ENCODE results near the gene RRP1. TPM values are rescaled to one million over a fixed set of nuclear protein-coding genes. Genes with fewer than 3 reads are reported as not detected.

RRP1 gene
- total RNA-seq, 1 experiment from 2014 or later = 43.5 TPM

DNA sequence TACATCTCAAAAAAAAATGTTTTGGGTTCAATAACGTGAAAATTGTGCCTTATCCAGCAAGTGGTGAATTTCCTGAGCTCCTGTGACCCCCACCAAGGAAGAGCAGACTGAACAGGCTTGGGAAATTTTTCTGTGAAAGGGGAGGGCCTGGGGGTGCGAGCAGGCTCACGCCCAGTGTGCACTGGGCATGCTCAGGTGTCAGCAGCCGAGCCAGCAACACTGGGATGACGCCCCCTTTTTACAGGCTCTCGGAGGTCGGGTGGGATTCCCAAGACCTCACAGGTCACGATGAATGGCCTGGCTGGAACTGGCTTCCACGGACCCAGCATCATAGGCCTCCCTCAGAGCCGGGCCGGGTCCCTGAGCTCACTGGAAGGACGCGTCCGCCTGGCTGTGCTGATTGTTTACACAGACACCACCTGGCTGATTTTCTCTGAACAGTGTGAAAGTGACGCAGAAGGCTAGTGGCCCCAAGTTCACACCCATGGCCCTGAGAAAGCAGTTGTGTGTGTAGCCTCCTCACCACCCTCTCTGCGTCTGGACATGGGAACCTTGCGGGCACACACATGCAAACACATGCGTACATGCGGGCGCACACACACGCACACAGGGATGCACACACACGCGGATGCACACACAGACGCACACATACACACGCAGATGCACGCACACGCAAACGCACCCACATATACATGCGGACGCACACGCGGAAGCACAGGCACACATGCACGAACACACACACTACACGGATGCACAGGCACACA is 22.5 kb upstream of the RRP1 start:
- peaks cover 3% of the 10 kb centered on the region; the same call in 1 of the 2 replicates for H3K36me3 ChIP-seq (replicated peaks; ENCODE audit: control insufficient read depth, insufficient read depth, low read length)
- H3K27me3 ChIP-seq (ENCODE audit: control insufficient read depth, insufficient read depth, low read length) = no peaks in the 10 kb centered on the region
- no peak overlapping the region for H3K4me3 ChIP-seq (ENCODE audit: insufficient read depth, low read depth, low read length)
- no peak for DNase-seq

DNA sequence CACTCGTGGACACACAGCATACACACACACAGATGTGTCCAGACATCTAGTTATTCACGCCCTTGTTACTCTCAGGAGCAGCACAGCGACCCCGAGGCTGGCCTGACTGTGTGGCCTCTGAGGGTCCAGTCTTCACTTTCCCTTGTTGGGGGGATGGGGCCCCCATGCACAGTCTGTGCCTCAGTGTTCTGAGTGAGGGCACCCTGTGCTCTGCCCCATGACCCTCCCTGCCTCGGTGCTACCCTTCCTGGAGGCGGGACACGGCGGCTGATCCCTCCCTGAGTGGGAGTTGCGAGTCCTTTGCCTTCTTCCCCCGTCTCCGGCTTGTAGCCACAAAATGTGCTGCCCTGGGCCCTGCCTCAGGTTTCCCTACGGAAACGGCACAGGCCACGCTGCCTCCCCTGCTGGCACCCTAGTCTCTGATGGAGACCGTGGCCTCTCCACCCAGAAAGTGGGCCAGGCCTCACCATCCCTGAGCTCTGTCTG is 21.8 kb upstream of the RRP1 start:
- peak; percentile 45 for DNase-seq
- Histone ChIP-seq H3K36me3 (replicated peaks; ENCODE audit: control insufficient read depth, insufficient read depth, low read length) (no peaks in the 10 kb centered on the region; the same call in 1 of the 2 replicates), H3K4me3 (ENCODE audit: insufficient read depth, low read depth, low read length) (no peak overlapping the region), H3K27me3 (ENCODE audit: control insufficient read depth, insufficient read depth, low read length) (no peaks in the 10 kb centered on the region)

DNA sequence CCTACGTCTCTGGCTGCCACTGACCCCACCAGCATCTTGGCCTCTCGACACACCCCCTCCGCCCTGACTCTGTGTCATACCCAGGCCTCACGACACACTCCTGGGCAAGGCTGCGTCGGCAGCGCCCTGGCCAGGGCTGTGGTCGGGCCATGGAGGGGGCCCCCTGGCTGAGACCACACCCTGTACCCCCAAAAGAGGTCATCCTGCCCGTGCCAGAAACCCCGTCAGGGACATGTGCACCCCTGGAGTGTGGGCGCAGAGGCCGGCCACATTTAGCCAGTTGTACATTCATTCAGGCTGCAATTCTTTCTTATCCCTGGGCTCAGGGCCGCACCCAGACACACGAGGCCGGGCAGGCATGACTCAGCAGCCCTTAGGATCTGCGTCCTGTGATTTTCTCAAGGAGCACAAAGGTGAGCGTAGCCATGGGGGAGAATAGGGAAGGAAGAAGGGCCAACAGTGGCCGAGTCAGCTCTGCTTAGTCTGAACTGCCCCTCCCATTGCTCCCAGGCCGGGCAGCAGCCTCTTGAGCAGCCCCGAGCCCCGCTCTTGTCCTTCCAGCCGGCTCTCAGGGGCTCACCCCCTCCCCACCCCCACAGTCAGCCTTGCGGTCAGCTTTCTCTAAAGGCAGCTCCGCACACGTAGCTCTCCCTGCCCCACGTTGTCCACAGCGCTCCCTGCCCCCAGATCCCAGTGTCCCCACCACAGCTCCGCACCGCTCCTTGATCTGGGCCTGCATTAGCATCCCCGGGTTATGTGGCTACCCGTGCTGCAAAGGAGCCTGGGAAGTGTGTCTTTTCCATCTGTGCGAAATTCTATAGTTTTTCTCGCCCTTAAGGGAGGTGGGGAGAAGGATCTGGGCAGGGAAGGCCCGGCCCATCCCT is 21.2 kb upstream of the RRP1 start:
- Histone ChIP-seq H3K27me3 (ENCODE audit: control insufficient read depth, insufficient read depth, low read length) (no peaks in the 10 kb centered on the region), H3K36me3 (replicated peaks; ENCODE audit: control insufficient read depth, insufficient read depth, low read length) (peaks cover 1% of the 10 kb centered on the region), H3K4me3 (ENCODE audit: insufficient read depth, low read depth, low read length) (no peak overlapping the region)
- DNase-seq = peak; percentile 78

DNA sequence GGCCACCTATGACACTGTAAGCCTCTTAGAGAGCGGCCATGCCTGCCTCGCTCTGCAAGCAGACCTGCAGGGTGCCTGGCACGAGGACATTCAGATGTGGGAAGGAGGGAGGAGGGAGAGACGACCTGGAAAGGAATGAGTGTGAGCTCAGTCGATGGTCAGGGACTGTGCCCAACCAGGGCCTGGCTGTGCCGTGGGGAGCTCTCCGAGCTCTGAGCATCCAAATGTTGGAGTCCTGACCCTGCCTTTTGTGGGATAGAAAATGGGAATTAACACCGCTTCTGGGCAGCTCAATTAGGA is 20.6 kb upstream of the RRP1 start:
- Histone ChIP-seq H3K36me3 (replicated peaks; ENCODE audit: control insufficient read depth, insufficient read depth, low read length) (peaks cover 1% of the 10 kb centered on the region), H3K27me3 (ENCODE audit: control insufficient read depth, insufficient read depth, low read length) (no peaks in the 10 kb centered on the region), H3K4me3 (ENCODE audit: insufficient read depth, low read depth, low read length) (no peak overlapping the region)
- peak; percentile 60 for DNase-seq

- Histone ChIP-seq H3K4me3 (ENCODE audit: insufficient read depth, low read depth, low read length) (no peak overlapping the region), H3K36me3 (replicated peaks; ENCODE audit: control insufficient read depth, insufficient read depth, low read length) (peaks cover 2% of the 10 kb centered on the region), H3K27me3 (ENCODE audit: control insufficient read depth, insufficient read depth, low read length) (no peaks in the 10 kb centered on the region)
- DNase-seq = no peak
Observed at GRCh38 chr21:43769325-43769958, 19.9 kb upstream of the RRP1 start.

DNA sequence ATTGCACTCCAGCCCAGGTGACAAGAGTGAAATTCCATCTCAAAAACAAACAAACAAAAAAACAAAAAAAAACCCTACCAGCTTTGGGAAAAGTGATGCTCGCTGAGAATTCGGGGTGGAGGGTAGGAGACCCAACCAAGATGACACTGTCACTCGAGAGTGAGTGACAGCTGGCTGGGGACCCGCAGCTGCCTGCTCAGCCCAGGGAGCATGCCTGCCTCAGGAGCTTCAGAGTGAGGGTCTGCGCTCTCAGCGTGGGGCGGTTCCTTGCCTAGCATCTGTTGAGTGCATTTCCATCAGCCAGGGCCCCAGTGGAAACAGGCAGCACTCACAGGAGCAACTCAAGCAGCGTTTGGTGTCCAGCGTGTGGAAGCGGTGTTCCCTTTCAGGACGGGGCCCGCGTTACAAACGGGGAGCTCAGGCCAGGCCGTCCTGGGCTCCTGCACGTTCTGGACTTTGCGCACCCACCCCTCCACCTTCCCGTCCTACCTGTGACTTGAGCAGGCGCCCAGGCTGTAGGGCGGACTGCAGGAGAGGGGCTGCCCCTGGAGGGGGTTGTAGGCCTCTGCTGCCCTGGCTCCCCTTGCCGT is 19.2 kb upstream of the RRP1 start:
- H3K27me3 ChIP-seq (ENCODE audit: control insufficient read depth, insufficient read depth, low read length) = no peaks in the 10 kb centered on the region
- H3K4me3 ChIP-seq (ENCODE audit: insufficient read depth, low read depth, low read length) = no peak overlapping the region

DNA sequence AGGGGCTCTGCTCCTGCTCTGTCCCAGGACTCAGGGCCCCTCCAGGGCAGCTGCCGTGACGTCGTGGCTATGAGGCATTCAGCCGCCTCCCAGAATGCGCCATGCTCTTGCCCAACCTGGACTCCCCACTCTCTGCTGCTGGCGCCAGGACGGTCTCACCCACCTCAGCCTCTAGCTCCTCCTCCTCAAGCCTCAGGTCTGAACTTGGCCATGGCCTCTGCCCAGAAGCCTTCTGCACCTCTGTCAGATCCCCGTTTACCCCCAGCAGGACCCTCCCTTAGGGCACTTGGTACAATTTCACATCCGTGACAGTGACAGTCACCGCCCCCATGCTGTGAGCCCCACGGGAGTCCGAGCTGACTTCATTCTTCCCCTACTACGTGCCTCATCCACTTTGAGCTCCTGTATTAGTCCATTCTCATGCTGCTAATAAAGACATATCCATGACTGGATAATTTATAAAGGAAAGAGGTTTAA is 18.1 kb upstream of the RRP1 start:
- peak; percentile 50 for DNase-seq
- no peak overlapping the region for H3K4me3 ChIP-seq (ENCODE audit: insufficient read depth, low read depth, low read length)
- no peaks in the 10 kb centered on the region for H3K27me3 ChIP-seq (ENCODE audit: control insufficient read depth, insufficient read depth, low read length)
- H3K36me3 ChIP-seq (replicated peaks; ENCODE audit: control insufficient read depth, insufficient read depth, low read length) = peaks cover 5% of the 10 kb centered on the region

More for the DNA sequence above, 19.2 kb upstream of the RRP1 start:
- peaks cover 5% of the 10 kb centered on the region for H3K36me3 ChIP-seq (replicated peaks; ENCODE audit: control insufficient read depth, insufficient read depth, low read length)
- DNase-seq = peak; percentile 46

DNA sequence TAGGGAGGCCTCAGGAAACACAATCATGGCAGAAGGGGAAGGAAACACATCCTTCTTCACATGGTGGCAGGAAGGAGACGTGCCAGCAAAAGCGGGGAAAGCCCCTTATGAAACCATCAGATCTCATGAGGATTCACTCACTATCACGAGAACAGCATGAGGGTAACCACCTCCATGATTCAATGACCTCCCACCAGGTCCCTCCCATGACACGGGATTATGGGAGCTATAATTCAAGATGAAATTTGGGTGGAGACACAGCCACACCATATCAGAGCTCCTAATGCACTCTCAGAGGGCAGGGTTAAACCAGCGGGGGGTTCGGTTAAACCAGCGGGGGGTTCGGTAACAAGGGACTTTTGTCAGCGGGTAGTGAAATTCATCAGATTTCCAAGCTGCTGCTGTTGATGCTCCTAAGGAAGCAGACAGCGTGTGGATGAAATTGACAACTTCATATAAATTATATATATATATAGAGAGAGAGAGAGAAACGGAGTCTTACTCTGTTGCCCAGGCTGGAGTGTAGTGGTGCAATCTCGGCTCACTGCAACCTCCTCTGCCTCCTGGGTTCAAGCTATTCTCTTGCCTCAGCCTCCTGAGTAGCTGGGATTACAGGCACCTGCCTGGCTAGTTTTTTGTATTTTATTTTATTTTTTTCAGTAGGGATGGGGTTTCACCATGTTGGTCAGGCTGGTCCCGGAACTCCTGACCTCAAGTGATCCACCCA is 17.5 kb upstream of the RRP1 start:
- peaks cover 5% of the 10 kb centered on the region for H3K36me3 ChIP-seq (replicated peaks; ENCODE audit: control insufficient read depth, insufficient read depth, low read length)
- no peak overlapping the region for H3K4me3 ChIP-seq (ENCODE audit: insufficient read depth, low read depth, low read length)
- no peaks in the 10 kb centered on the region for H3K27me3 ChIP-seq (ENCODE audit: control insufficient read depth, insufficient read depth, low read length)
- no peak for DNase-seq

- no peak for DNase-seq
- H3K36me3 ChIP-seq (replicated peaks; ENCODE audit: control insufficient read depth, insufficient read depth, low read length) = peaks cover 5% of the 10 kb centered on the region
- no peaks in the 10 kb centered on the region for H3K27me3 ChIP-seq (ENCODE audit: control insufficient read depth, insufficient read depth, low read length)
- no peak overlapping the region for H3K4me3 ChIP-seq (ENCODE audit: insufficient read depth, low read depth, low read length)
Observed at GRCh38 chr21:43772425-43772821, 17.0 kb upstream of the RRP1 start.

DNA sequence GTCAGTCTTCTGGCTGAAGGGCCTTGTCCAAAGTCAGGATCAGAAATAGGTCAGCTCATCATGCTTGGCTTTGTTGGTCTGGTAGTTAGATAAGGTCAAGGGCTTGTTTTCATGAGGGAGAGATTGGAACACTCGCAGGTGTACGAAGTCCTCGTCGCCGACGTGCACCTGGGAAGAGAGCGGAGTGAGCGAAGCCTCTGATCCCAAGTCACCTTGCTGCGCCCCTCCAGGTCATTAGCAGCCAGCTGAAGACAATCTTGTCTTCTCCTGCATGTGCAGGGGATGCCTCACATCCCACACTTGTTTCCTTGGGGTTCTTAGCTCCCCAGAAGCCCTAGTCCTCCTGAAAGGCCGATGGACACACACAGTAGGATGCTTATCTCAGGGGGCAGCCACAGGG is 15.2 kb upstream of the RRP1 start:
- Histone ChIP-seq H3K36me3 (replicated peaks; ENCODE audit: control insufficient read depth, insufficient read depth, low read length) (peaks cover 5% of the 10 kb centered on the region), H3K4me3 (ENCODE audit: insufficient read depth, low read depth, low read length) (no peak overlapping the region), H3K27me3 (ENCODE audit: control insufficient read depth, insufficient read depth, low read length) (no peaks in the 10 kb centered on the region)
- DNase-seq = no peak

DNA sequence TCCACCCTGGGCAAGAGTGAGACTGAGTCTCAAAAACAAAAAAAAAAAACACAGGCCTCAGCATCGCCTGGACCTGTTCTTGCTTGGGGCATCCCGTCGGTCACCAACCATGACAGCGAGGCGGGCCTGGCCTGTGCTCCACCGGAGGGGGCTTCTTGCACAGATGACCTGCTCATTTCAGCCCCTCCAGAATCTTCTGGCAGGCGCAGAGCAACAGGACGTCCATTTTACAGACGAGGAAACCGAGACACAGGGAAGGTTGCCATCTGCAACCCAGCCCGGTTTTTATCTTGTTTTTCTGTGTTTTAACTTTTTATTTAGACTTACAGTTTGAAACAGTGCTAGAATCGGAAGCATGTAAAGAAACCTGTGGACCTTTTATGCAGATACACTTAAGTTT is 14.2 kb upstream of the RRP1 start:
- peak overlapping the region; percentile 85 for H3K4me3 ChIP-seq (ENCODE audit: insufficient read depth, low read depth, low read length)
- no peaks in the 10 kb centered on the region for H3K27me3 ChIP-seq (ENCODE audit: control insufficient read depth, insufficient read depth, low read length)
- H3K36me3 ChIP-seq (replicated peaks; ENCODE audit: control insufficient read depth, insufficient read depth, low read length) = peaks cover 5% of the 10 kb centered on the region
- DNase-seq = peak; percentile 37

DNA sequence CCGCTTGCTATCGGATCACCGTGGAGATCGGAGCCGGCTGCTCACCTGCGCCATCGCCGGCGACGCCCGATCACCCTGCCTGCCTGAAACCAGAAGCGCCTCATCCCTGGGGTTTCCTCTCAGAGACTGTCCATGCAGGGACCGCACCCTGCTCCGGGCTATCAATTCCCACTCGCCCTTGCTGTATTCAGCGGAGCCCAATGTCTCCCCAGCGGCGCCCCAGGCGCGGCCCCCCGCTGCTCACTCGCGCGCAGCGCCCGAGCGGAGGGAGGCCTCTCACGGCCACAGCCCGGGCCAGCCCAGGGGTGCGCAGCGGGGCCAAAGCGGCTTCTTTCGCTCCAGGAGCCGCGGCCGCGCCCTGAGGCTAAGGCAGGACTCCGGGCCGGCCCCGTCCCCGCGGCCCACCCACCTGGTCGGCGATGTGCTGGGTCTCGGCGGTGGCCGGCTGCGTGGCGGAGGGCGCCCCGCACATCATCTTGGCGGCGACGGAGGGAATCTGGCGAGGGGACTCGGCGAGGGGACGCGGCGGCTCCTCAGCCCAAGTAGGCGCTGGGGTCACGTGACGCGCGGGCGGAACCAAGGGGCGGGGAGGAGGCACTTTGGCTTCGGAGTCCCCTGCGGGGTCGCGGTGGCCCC is 13.5 kb upstream of the RRP1 start, which contains the start of gene CSTB:
TSS of gene CSTB (minus strand) at position 514 of the 636 bp plus-strand sequence. CDS start at position 475, 39 bp downstream.
- Histone ChIP-seq H3K36me3 (replicated peaks; ENCODE audit: control insufficient read depth, insufficient read depth, low read length) (peaks cover 5% of the 10 kb centered on the region), H3K4me3 (ENCODE audit: insufficient read depth, low read depth, low read length) (peak within 1 kb of the TSS; percentile 85), H3K27me3 (ENCODE audit: control insufficient read depth, insufficient read depth, low read length) (no peaks in the 10 kb centered on the region)
- DNase-seq = peak; percentile 96

- no peaks in the 10 kb centered on the region for H3K27me3 ChIP-seq (ENCODE audit: control insufficient read depth, insufficient read depth, low read length)
- H3K4me3 ChIP-seq (ENCODE audit: insufficient read depth, low read depth, low read length) = no peak overlapping the region
Observed at GRCh38 chr21:43777953-43778352, 11.4 kb upstream of the RRP1 start.

More at GRCh38 chr21:43777953-43778352, 11.4 kb upstream of the RRP1 start:
- peaks cover 5% of the 10 kb centered on the region for H3K36me3 ChIP-seq (replicated peaks; ENCODE audit: control insufficient read depth, insufficient read depth, low read length)
- peak; percentile 56 for DNase-seq
